ENCODE results near the gene BTBD18. TPM values are rescaled to one million over a fixed set of nuclear protein-coding genes. Genes with fewer than 3 reads are reported as not detected.

Gene BTBD18
- total and polyA plus RNA-seq, 10 of the 15 experiments (the other 5 are each of a cell fraction or from before 2014, with no cell fraction given): 0.05 to 0.58 (median 0.19) TPM; not detected in 6

- no peak for TF ChIP-seq USF1 (IDR thresholded peaks at IDR 0.05; ENCODE audit: borderline replicate concordance, extremely low read length, insufficient read depth, low read depth, low read length)
- no peak for TF ChIP-seq ZSCAN29 (IDR thresholded peaks at IDR 0.05)
- TF ChIP-seq NR2C1 (IDR thresholded peaks at IDR 0.05): no peak
- TF ChIP-seq NFYA (IDR thresholded peaks at IDR 0.05; ENCODE audit: borderline replicate concordance, low read depth, low read length): no peak
- TF ChIP-seq, protein P1, sequence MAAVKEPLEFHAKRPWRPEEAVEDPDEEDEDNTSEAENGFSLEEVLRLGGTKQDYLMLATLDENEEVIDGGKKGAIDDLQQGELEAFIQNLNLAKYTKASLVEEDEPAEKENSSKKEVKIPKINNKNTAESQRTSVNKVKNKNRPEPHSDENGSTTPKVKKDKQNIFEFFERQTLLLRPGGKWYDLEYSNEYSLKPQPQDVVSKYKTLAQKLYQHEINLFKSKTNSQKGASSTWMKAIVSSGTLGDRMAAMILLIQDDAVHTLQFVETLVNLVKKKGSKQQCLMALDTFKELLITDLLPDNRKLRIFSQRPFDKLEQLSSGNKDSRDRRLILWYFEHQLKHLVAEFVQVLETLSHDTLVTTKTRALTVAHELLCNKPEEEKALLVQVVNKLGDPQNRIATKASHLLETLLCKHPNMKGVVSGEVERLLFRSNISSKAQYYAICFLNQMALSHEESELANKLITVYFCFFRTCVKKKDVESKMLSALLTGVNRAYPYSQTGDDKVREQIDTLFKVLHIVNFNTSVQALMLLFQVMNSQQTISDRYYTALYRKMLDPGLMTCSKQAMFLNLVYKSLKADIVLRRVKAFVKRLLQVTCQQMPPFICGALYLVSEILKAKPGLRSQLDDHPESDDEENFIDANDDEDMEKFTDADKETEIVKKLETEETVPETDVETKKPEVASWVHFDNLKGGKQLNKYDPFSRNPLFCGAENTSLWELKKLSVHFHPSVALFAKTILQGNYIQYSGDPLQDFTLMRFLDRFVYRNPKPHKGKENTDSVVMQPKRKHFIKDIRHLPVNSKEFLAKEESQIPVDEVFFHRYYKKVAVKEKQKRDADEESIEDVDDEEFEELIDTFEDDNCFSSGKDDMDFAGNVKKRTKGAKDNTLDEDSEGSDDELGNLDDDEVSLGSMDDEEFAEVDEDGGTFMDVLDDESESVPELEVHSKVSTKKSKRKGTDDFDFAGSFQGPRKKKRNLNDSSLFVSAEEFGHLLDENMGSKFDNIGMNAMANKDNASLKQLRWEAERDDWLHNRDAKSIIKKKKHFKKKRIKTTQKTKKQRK (IDR thresholded peaks at IDR 0.05; ENCODE audit: low read depth, low read length): no peak
- TF ChIP-seq CREM (IDR thresholded peaks at IDR 0.05; ENCODE audit: low read depth): no peak
- TF ChIP-seq HDAC2 (IDR thresholded peaks at IDR 0.05): no peak
- TF ChIP-seq REST (IDR thresholded peaks at IDR 0.05; ENCODE audit: low read depth, low read length): no peak
- no peak for TF ChIP-seq CBX3 (IDR thresholded peaks at IDR 0.05; ENCODE audit: borderline replicate concordance, low read depth)
- no peak for TF ChIP-seq SMC3 (IDR thresholded peaks at IDR 0.05; ENCODE audit: borderline replicate concordance, low read length)
- TF ChIP-seq, protein P2, sequence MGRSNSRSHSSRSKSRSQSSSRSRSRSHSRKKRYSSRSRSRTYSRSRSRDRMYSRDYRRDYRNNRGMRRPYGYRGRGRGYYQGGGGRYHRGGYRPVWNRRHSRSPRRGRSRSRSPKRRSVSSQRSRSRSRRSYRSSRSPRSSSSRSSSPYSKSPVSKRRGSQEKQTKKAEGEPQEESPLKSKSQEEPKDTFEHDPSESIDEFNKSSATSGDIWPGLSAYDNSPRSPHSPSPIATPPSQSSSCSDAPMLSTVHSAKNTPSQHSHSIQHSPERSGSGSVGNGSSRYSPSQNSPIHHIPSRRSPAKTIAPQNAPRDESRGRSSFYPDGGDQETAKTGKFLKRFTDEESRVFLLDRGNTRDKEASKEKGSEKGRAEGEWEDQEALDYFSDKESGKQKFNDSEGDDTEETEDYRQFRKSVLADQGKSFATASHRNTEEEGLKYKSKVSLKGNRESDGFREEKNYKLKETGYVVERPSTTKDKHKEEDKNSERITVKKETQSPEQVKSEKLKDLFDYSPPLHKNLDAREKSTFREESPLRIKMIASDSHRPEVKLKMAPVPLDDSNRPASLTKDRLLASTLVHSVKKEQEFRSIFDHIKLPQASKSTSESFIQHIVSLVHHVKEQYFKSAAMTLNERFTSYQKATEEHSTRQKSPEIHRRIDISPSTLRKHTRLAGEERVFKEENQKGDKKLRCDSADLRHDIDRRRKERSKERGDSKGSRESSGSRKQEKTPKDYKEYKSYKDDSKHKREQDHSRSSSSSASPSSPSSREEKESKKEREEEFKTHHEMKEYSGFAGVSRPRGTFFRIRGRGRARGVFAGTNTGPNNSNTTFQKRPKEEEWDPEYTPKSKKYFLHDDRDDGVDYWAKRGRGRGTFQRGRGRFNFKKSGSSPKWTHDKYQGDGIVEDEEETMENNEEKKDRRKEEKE (IDR thresholded peaks at IDR 0.05): no peak
Measured at GRCh38 chr11:57744357-57744756, 7.3 kb downstream of the BTBD18 start (continued).
